ENCODE data around the gene LYRM9.
"Not testable (repeated sequence)": the region's sequence is repeated elsewhere in the genome, so short reads cannot be mapped to it uniquely, and the experiment has no call there.

The LYRM9 gene

DNA sequence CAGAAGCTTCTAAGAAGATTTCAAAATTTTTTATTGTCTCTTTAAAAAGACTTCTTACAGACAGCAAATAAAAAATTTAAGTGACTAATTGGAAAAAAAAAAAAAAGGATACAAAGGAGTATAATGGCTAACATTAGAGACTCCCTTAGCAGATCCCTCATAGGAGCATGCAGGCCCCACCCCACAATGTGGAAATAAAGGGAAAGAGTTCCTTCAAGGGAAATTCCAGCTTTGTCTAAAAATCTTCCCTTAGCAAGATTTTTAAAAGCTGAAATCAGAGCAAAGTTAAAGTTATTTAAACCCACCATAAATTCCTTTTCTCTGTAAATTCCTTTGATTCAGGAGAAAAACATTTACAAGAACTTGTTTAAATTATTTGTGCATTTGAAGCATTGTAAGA lies 60.3 kb downstream of the LYRM9 start:
- no peak overlapping the region for H3K4me3 ChIP-seq (ENCODE audit: low read depth, low read length)
- ChIA-PET POLR2A (no interaction called here), CTCF (interaction anchor here (1.1 to 2.1 kb wide), 3 partner anchors 26 to 61 kb away, joined by 3 to 6 read pairs (median 4); no protein-coding TSS in a partner anchor)
- TF ChIP-seq CTCF (IDR thresholded peaks at IDR 0.05; ENCODE audit: insufficient read depth, low read length, missing control alignments), result no peak
- no peak for DNase-seq (ENCODE audit: low read depth, low spot score)

DNA sequence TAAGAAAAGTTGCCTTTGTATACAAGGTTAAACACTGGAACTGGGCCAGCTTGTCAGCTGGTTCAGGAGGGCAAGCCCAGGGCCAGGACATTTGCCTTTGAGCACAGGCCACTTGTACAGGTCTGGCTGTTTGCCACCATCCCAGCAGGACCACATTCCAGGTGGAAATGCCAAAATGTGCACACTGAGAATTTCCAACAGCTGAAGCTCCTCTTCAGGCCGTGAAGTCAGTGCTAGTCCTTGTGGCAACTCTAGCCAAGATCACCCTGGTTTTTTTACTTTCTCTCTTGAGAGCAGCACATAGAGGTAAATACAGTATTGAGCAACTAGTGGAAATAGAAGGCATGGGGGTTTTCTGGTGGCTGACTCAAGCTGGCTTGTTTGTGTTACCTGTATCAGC lies 63.3 kb downstream of the LYRM9 start:
- POLR2A ChIA-PET; H3K4me3 ChIP-seq (ENCODE audit: low read depth, low read length); DNase-seq (ENCODE audit: low read depth, low spot score); CTCF ChIA-PET: not testable (repeated sequence)

DNA sequence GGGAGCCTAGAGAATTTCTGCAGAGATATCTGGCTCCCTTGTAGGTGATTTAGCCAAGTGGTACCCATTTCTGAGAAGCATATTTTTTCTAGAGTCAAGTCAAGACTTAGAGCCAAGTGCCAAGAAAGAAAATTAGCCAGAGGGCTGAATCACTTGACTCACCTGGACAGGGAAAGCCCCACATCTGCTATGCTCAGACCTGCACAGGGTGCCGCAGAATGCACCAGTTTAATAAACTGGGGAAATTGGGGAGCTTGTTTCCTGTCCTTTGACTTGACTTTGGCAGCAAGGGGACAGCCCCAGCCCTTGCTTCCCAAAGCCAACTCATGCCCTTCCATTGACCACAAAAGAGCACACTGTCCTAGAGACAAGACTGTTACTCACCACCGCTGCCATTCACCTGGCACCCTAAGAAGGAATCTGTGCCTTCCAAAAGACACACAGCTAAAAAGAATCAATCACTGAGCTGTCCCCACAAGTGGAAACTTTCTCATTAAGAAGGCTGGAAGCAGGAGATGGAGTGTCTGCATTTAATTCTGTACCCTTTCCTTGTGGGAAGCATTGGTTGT lies 63.9 kb downstream of the LYRM9 start:
- H3K4me3 ChIP-seq (ENCODE audit: low read depth, low read length); DNase-seq (ENCODE audit: low read depth, low spot score); CTCF ChIA-PET; POLR2A ChIA-PET: not testable (repeated sequence)

Data from AG04449 (cell line).